AG04450 (cell line): ENCODE data around the gene TGFBR1. TPM values are rescaled to one million over a fixed set of nuclear protein-coding genes. Genes with fewer than 3 reads are reported as not detected.

ENCODE experiments used
- CTCF ChIA-PET: fragments of 300-600, 350-600 bp; formaldehyde crosslinking; extraction: SDS; loops from one replicate; lab custom pipeline; 2022; ENCODE audit warnings: antibody characterized with exemption, inconsistent platforms; lab: Charles Lee
- POLR2A ChIA-PET: fragments of 350-600 bp; formaldehyde crosslinking; extraction: SDS; loops from one replicate; lab custom pipeline; 2021; ENCODE audit warnings: antibody characterized with exemption, inconsistent platforms; lab: Yijun Ruan, JAX
- DNase-seq: peaks from one replicate; pipeline ENCODE4 v3.0.0-alpha.2; 2011; ENCODE audit warnings: low read depth, low spot score
- H3K27ac ChIP-seq: one replicate; pipeline ENCODE4 v1.5.1; 2012; ENCODE audit warnings: low read depth, low read length, control low read depth
- H3K27me3 ChIP-seq: one replicate; pipeline ENCODE4 v1.6.0; 2012; ENCODE audit warnings: low read length; ENCODE audit not compliant: control insufficient read depth, insufficient read depth
- H3K4me3 ChIP-seq: 2 replicates; pipeline ENCODE4 v1.5.1; 2011; ENCODE audit warnings: mild to moderate bottlenecking, low read depth, low read length, control low read depth
- H3K9me3 ChIP-seq: 2 replicates; pipeline ENCODE4 v1.5.1; 2012; ENCODE audit warnings: low read length; ENCODE audit not compliant: control insufficient read depth, insufficient read depth
- polyA plus RNA-seq: library from polyadenylated mRNA; depleted of rRNA; stranded (reverse); fragments of >200 nt; gene quantifications from 2 replicates; pipeline ENCODE4 v1.2.3, GENCODE V29; 2011
- TF ChIP-seq, protein P1 (sequence below): IDR thresholded peaks from 2 replicates; pipeline ENCODE4 v1.5.1; 2011; ENCODE audit warnings: low read depth, low read length, control low read depth, inconsistent platforms

Gene TGFBR1
- polyA plus RNA-seq, 1 experiment = 86.3 TPM

- ChIA-PET CTCF (no interaction called here), POLR2A (interaction anchor here (1.0 to 1.2 kb wide), 2 partner anchors 18 to 48 kb away, joined by 3 to 5 read pairs; no protein-coding TSS in a partner anchor)
- Histone ChIP-seq H3K4me3 (no peak overlapping the region), H3K27ac (no peak overlapping the region), H3K27me3 (peaks cover 3% of the 10 kb centered on the region), H3K9me3 (peaks cover 4% of the 10 kb centered on the region)
- TF ChIP-seq, protein P1, sequence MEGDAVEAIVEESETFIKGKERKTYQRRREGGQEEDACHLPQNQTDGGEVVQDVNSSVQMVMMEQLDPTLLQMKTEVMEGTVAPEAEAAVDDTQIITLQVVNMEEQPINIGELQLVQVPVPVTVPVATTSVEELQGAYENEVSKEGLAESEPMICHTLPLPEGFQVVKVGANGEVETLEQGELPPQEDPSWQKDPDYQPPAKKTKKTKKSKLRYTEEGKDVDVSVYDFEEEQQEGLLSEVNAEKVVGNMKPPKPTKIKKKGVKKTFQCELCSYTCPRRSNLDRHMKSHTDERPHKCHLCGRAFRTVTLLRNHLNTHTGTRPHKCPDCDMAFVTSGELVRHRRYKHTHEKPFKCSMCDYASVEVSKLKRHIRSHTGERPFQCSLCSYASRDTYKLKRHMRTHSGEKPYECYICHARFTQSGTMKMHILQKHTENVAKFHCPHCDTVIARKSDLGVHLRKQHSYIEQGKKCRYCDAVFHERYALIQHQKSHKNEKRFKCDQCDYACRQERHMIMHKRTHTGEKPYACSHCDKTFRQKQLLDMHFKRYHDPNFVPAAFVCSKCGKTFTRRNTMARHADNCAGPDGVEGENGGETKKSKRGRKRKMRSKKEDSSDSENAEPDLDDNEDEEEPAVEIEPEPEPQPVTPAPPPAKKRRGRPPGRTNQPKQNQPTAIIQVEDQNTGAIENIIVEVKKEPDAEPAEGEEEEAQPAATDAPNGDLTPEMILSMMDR = no peak
- no peak for DNase-seq
Observed at GRCh38 chr9:99057665-99058625, 47.0 kb upstream of the TGFBR1 start.

DNA sequence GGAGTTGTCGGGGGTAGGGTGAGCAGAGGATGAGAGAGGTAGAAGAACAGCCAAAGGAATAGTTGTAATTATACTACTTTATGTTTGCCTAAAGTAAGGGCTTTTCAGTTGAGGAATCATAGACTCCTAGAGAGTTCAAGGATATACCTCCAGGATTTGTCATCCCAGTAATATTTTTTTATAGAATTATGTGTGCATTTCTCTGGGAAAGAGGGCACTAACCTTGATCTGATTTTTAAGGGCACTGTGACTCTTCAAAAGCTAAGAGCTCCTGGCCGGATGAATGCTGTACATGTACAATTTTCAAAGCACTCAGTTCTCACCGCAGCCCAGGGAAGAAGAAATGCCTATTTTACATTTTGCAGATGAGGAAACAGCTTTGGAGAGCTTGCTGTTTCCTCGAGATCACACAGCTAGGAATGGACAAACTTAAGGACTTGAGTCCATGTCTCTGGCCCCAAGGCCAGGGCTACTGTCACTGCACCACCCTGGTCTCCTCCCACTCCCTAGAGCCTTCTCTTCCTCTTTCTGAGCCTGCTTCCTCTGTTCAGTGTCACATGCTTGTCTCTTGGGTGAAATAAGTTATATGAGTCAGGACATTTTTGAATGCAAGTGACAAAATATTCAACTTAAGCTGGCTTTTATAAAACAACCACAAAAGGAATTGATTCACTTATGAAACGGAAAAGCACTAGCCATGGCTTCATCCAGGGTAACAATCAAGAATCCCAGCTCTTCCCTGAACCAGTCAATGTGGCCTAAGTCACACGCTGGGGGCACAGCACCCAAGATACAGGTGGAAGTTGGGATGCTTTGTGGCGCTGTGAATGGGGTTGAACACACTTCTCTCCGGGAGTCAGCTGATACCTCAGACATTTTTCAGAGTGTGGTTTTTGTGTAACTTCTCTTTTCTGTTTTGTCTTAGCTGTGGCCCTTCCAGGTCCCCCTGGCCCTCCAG, 45.7 kb upstream of the TGFBR1 start:
- Histone ChIP-seq H3K4me3 (no peak overlapping the region), H3K9me3 (peaks cover 4% of the 10 kb centered on the region), H3K27me3 (peaks cover 6% of the 10 kb centered on the region), H3K27ac (no peak overlapping the region)
- ChIA-PET CTCF (interaction anchor here (1.5 kb wide), 1 partner anchor 84 kb away, joined by 3 read pairs; no protein-coding TSS in a partner anchor), POLR2A (no interaction called here)
- no peak for DNase-seq
- TF ChIP-seq, protein P1 = no peak

- ChIA-PET POLR2A (no interaction called here), CTCF (no interaction called here)
- peaks cover 4% of the 10 kb centered on the region for H3K9me3 ChIP-seq
Observed at GRCh38 chr9:99060621-99061020, 44.3 kb upstream of the TGFBR1 start.

DNA sequence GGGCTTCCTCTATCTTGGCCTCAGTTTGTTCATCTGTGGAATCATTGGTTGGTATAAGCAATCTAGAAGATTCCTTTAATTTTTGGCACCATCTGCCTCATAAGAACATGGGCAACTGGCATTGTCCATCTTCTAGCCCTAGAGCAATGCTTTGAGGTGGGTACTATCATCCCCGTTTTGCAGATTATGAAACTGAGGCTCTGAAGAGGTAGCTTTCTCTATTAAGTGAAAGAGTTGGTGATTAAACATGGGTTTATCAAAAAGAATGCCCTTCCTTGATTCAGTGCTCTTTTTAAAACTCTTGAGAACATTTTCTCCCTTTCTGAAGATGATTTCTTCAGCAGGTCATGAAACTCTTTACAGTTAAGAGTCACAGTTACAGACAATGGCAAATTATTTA, 42.4 kb upstream of the TGFBR1 start:
- Histone ChIP-seq H3K27ac (no peak overlapping the region), H3K4me3 (no peak overlapping the region), H3K27me3 (peaks cover 6% of the 10 kb centered on the region), H3K9me3 (no peaks in the 10 kb centered on the region)
- TF ChIP-seq, protein P1 = no peak
- ChIA-PET POLR2A (no interaction called here), CTCF (no interaction called here)
- no peak for DNase-seq

More at GRCh38 chr9:99060621-99061020, 44.3 kb upstream of the TGFBR1 start:
- DNase-seq = no peak
- TF ChIP-seq, protein P1 = no peak
- no peak overlapping the region for H3K4me3 ChIP-seq
- H3K27me3 ChIP-seq = peaks cover 6% of the 10 kb centered on the region
- no peak overlapping the region for H3K27ac ChIP-seq
